Neural cell (in vitro differentiated cells): ENCODE measurements around the gene EGFL8. TPM values are rescaled to one million over a fixed set of nuclear protein-coding genes. Genes with fewer than 3 reads are reported as not detected.

Source experiments
- H2AFZ ChIP-seq: fragments of 200-600, 300-800 bp; sonication (generic), shearing (Covaris generic); 2 replicates; pipeline ENCODE4 v1.6.0; 2014; ENCODE audit warnings: low read depth, mild to moderate bottlenecking, antibody characterized with exemption, low read length, moderate library complexity
- H3F3A ChIP-seq: fragments of 200-600 bp; shearing (Covaris generic); 2 replicates; pipeline ENCODE4 v1.6.1; 2016; ENCODE audit warnings: mild to moderate bottlenecking, moderate library complexity, mixed read lengths, antibody characterized with exemption, low read length; ENCODE audit not compliant: insufficient read depth, poor library complexity, severe bottlenecking
- H3K27ac ChIP-seq: fragments of 200-600, 300-800 bp; sonication (generic), shearing (Covaris generic); 2 replicates; pipeline ENCODE4 v1.5.1; 2014; ENCODE audit warnings: mild to moderate bottlenecking, low read length, moderate library complexity
- H3K27me3 ChIP-seq: fragments of 300-800, 200-600 bp; sonication (generic), shearing (Covaris generic); 2 replicates; pipeline ENCODE4 v1.6.0; 2014; ENCODE audit warnings: mild to moderate bottlenecking, low read depth, low read length, moderate library complexity; ENCODE audit not compliant: insufficient read depth
- H3K36me3 ChIP-seq: fragments of 300-800, 200-600 bp; sonication (generic), shearing (Covaris generic); 2 replicates; pipeline ENCODE4 v1.5.1; 2014; ENCODE audit warnings: mild to moderate bottlenecking, antibody characterized with exemption, low read length, moderate library complexity; ENCODE audit not compliant: insufficient read depth
- H3K4me2 ChIP-seq: fragments of 300-800, 200-600 bp; sonication (generic), shearing (Covaris generic); 2 replicates; pipeline ENCODE4 v1.6.0; 2014; ENCODE audit warnings: mild to moderate bottlenecking, low read length
- H3K4me3 ChIP-seq: fragments of 300-800, 200-600 bp; sonication (generic), shearing (Covaris generic); 2 replicates; pipeline ENCODE4 v1.5.1; 2014; ENCODE audit warnings: mild to moderate bottlenecking, low read length, moderate library complexity
- H3K79me2 ChIP-seq: fragments of 200-600 bp; shearing (Covaris generic); replicated peaks from 2 replicates; pipeline ENCODE4 v1.6.0; 2014; ENCODE audit warnings: mild to moderate bottlenecking, low read length, moderate library complexity; ENCODE audit not compliant: insufficient read depth
- H3K9ac ChIP-seq: fragments of 300-800, 200-600 bp; sonication (generic), shearing (Covaris generic); 2 replicates; pipeline ENCODE4 v1.6.1; 2016; ENCODE audit warnings: mild to moderate bottlenecking, low read length, mixed read lengths
- H3K9me2 ChIP-seq: fragments of 200-600 bp; shearing (Covaris generic); 2 replicates; pipeline ENCODE4 v1.6.1; 2016; ENCODE audit warnings: mild to moderate bottlenecking, low read length, mixed read lengths; ENCODE audit not compliant: insufficient read depth
- H3K9me3 ChIP-seq: fragments of 200-600, 300-800 bp; sonication (generic), shearing (Covaris generic); 2 replicates; pipeline ENCODE4 v1.6.1; 2016; ENCODE audit warnings: mild to moderate bottlenecking, mixed run types, low read length, moderate library complexity, mixed read lengths
- H4K20me1 ChIP-seq: fragments of 200-600 bp; shearing (Covaris generic); 2 replicates; pipeline ENCODE4 v1.6.1; 2016; ENCODE audit warnings: mild to moderate bottlenecking, mixed run types; ENCODE audit not compliant: insufficient read depth
- EP300 ChIP-seq: fragments of 450-650 bp; conservative IDR thresholded peaks from 2 replicates; pipeline ENCODE4 v1.6.1; 2014; ENCODE audit warnings: antibody characterized with exemption, mild to moderate bottlenecking, moderate library complexity; ENCODE audit not compliant: poor library complexity, severe bottlenecking
- EZH2 ChIP-seq: fragments of 200-600, 300-800 bp; shearing (Covaris generic), sonication (generic); IDR thresholded peaks from 2 replicates; pipeline ENCODE4 v1.6.1; 2014; ENCODE audit warnings: antibody characterized with exemption, low read length, borderline replicate concordance, mild to moderate bottlenecking; ENCODE audit not compliant: insufficient read depth, poor library complexity, severe bottlenecking
- MXI1 ChIP-seq: fragments of 450-650 bp; conservative IDR thresholded peaks from 2 replicates; pipeline ENCODE4 v1.6.1; 2014; ENCODE audit warnings: antibody characterized with exemption, mild to moderate bottlenecking; ENCODE audit not compliant: poor library complexity, severe bottlenecking
- POLR2AphosphoS5 ChIP-seq: IDR thresholded peaks from 2 replicates; pipeline ENCODE4 v1.6.1; 2012
- RAD21 ChIP-seq: fragments of 450-650 bp; conservative IDR thresholded peaks from 2 replicates; pipeline ENCODE4 v1.6.1; 2014; ENCODE audit warnings: antibody characterized with exemption, mild to moderate bottlenecking, moderate library complexity
- REST ChIP-seq: IDR thresholded peaks from 2 replicates; pipeline ENCODE4 v1.6.1; 2012; ENCODE audit warnings: borderline replicate concordance
- SMC3 ChIP-seq: fragments of 450-650 bp; conservative IDR thresholded peaks from 2 replicates; pipeline ENCODE4 v1.6.1; 2014; ENCODE audit warnings: antibody characterized with exemption, mild to moderate bottlenecking, moderate library complexity; ENCODE audit not compliant: poor library complexity
- TAF1 ChIP-seq: IDR thresholded peaks from 2 replicates; pipeline ENCODE4 v1.6.1; 2012; ENCODE audit warnings: low read depth
- polyA plus RNA-seq: library from polyadenylated mRNA; depleted of rRNA; stranded (reverse); fragments of >200 nt; gene quantifications from 2 replicates; pipeline ENCODE4 v1.2.3, GENCODE V29; 2014
- TF ChIP-seq, protein P1 (sequence below): fragments of 450-650 bp; IDR thresholded peaks from 2 replicates; pipeline ENCODE4 v1.5.1; 2014; ENCODE audit warnings: antibody characterized with exemption, mild to moderate bottlenecking, moderate library complexity; ENCODE audit not compliant: poor library complexity, severe bottlenecking

Gene EGFL8
- polyA plus RNA-seq, 1 donor from 2014 or later = 22.4 TPM

DNA sequence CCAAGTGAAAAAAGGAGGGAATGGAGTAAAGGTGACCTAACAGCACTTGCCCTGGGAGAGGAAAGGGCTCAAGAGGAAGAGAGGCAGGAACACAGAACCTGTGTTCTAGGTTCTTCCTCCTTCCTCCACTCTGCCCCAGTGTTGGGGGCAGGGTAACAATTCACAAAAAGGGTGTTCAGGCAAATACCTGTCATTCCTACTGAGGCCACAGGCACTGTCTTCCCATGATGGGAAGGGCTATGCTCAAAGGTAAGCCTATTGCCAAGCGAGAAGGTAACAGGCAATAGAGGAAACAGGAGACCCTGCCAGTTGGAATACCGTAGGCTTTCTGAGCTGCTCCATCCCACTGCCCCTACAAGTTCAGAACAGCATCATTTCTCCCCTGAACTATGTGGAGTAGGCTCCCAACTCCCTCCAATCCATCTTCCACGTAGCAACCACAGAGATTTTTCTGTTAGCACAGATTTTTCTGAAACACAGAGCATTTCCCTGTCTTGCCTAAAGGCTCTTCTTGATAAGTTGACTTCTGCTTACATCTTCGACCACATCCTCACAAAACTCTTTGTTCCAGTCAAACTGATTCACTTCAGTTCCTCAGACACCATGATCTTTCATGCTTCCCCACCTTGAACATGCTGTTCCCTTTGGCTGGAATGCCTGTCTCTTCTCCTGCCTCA, 8.8 kb downstream of the EGFL8 start:
- peak overlapping the region; percentile 5 for H3K9ac ChIP-seq
- peaks cover 32% of the 10 kb centered on the region for H3K79me2 ChIP-seq
- H3K27ac ChIP-seq = no peak overlapping the region
- H3K4me2 ChIP-seq = no peak overlapping the region
- TF ChIP-seq MXI1 (no peak), RAD21 (no peak), EZH2 (no peak), POLR2AphosphoS5 (no peak), REST (no peak), TAF1 (no peak), SMC3 (no peak), EP300 (no peak)
- TF ChIP-seq, protein P1, sequence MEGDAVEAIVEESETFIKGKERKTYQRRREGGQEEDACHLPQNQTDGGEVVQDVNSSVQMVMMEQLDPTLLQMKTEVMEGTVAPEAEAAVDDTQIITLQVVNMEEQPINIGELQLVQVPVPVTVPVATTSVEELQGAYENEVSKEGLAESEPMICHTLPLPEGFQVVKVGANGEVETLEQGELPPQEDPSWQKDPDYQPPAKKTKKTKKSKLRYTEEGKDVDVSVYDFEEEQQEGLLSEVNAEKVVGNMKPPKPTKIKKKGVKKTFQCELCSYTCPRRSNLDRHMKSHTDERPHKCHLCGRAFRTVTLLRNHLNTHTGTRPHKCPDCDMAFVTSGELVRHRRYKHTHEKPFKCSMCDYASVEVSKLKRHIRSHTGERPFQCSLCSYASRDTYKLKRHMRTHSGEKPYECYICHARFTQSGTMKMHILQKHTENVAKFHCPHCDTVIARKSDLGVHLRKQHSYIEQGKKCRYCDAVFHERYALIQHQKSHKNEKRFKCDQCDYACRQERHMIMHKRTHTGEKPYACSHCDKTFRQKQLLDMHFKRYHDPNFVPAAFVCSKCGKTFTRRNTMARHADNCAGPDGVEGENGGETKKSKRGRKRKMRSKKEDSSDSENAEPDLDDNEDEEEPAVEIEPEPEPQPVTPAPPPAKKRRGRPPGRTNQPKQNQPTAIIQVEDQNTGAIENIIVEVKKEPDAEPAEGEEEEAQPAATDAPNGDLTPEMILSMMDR = no peak
- no peaks in the 10 kb centered on the region for H3K9me3 ChIP-seq
- H4K20me1 ChIP-seq = no peaks in the 10 kb centered on the region
- no peaks in the 10 kb centered on the region for H3K9me2 ChIP-seq
- H3F3A ChIP-seq = peaks cover 4% of the 10 kb centered on the region
- peak overlapping the region; percentile 91 for H3K4me3 ChIP-seq
- H3K27me3 ChIP-seq = no peaks in the 10 kb centered on the region
- no peak overlapping the region for H2AFZ ChIP-seq
- H3K36me3 ChIP-seq = no peaks in the 10 kb centered on the region

GRCh38 chr6:32174416-32174815, 10.0 kb downstream of the EGFL8 start:
- no peaks in the 10 kb centered on the region for H3K9me2 ChIP-seq
- H3K4me2 ChIP-seq = peak overlapping the region; percentile 88
- TF ChIP-seq REST (no peak), EZH2 (no peak), TAF1 (no peak)
- H3K4me3 ChIP-seq = peak overlapping the region; percentile 91
- no peaks in the 10 kb centered on the region for H3K36me3 ChIP-seq
- H3K27ac ChIP-seq = no peak overlapping the region
- H4K20me1 ChIP-seq = no peaks in the 10 kb centered on the region
- no peak overlapping the region for H2AFZ ChIP-seq
- no peaks in the 10 kb centered on the region for H3K27me3 ChIP-seq
- H3K9me3 ChIP-seq = no peaks in the 10 kb centered on the region
- H3K79me2 ChIP-seq = peaks cover 41% of the 10 kb centered on the region
- H3K9ac ChIP-seq = no peak overlapping the region
- H3F3A ChIP-seq = peaks cover 4% of the 10 kb centered on the region
